Endothelial cell of umbilical vein (primary cell): ENCODE results near the gene PKD2. TPM values are rescaled to one million over a fixed set of nuclear protein-coding genes. Genes with fewer than 3 reads are reported as not detected.
"Not testable (repeated sequence)": the region's sequence is repeated elsewhere in the genome, so short reads cannot be mapped to it uniquely, and the experiment has no call there.

ENCODE experiments used
- BruUV-seq: library from RNA; stranded (reverse); fragments of 400-500 nt; replicated peaks from 2 replicates; lab custom pipeline; 2021; lab: Mats Ljungman, UMichigan
- CTCF ChIA-PET: fragments of 300-600, 350-600 bp; sonication (Branson Sonifier 250); formaldehyde crosslinking; loops from one replicate; lab custom pipeline; 2021; ENCODE audit warnings: antibody characterized with exemption, inconsistent platforms; lab: Charles Lee
- POLR2A ChIA-PET: fragments of 300-600, 350-600 bp; sonication (Branson Sonifier 250); formaldehyde crosslinking; loops from one replicate; lab custom pipeline; 2021; ENCODE audit warnings: antibody characterized with exemption, inconsistent platforms; lab: Charles Lee
- DNase-seq: peaks from one replicate; pipeline ENCODE4 v3.0.0-alpha.2; 2011; ENCODE audit warnings: low read depth, low spot score
- FAIRE-seq: peaks from 2 replicates; lab custom pipeline; 2011; peaks lifted over from hg19 to GRCh38; lab: Jason Lieb, UNC
- H2AFZ ChIP-seq: 2 replicates; pipeline ENCODE4 v1.6.0; 2012; ENCODE audit warnings: low read depth, low read length, control low read depth, inconsistent platforms
- H3K27ac ChIP-seq: 2 replicates; pipeline ENCODE4 v1.5.1; 2011; ENCODE audit warnings: low read depth, mild to moderate bottlenecking, control low read depth, low read length, moderate library complexity; ENCODE audit not compliant: insufficient read depth
- H3K27me3 ChIP-seq, 2 experiments: 2 replicates each; pipeline versions ENCODE4 v1.6.0 to v1.6.1; 2011; ENCODE audit warnings: low read length in 2 of 2, mixed read lengths in 1 of 2; ENCODE audit not compliant: control insufficient read depth in 2 of 2, insufficient read depth in 2 of 2
- H3K36me3 ChIP-seq, 2 experiments: 2 replicates in 1 of 2; 3 replicates in 1 of 2; pipeline ENCODE4 v1.5.1; 2011; ENCODE audit warnings: low read length in 2 of 2, mild to moderate bottlenecking in 1 of 2, moderate library complexity in 1 of 2; ENCODE audit not compliant: control insufficient read depth in 2 of 2, insufficient read depth in 2 of 2; ENCODE audit errors: extremely low read depth in 1 of 2
- H3K4me1 ChIP-seq: 3 replicates; pipeline ENCODE4 v1.5.1; 2011; ENCODE audit warnings: mild to moderate bottlenecking, low read length; ENCODE audit not compliant: control insufficient read depth, insufficient read depth; ENCODE audit errors: extremely low read depth
- H3K4me2 ChIP-seq: 2 replicates; pipeline ENCODE4 v1.6.1; 2011; ENCODE audit warnings: low read length, control low read depth, mixed read lengths; ENCODE audit not compliant: insufficient read depth
- H3K4me3 ChIP-seq, 3 experiments: fragments of 200-600 bp in 1 of 3; sonication (generic), shearing (Covaris generic) in 1 of 3; replicated peaks in 1 of 3; 2 replicates each; pipeline ENCODE4 v1.5.1; 2011 to 2016; ENCODE audit warnings: control low read depth in 3 of 3, low read length in 3 of 3, mild to moderate bottlenecking in 2 of 3, inconsistent platforms in 1 of 3, low read depth in 1 of 3, moderate library complexity in 1 of 3; ENCODE audit not compliant: insufficient read depth in 1 of 3
- H3K79me2 ChIP-seq: 2 replicates; pipeline ENCODE4 v1.6.0; 2012; ENCODE audit warnings: low read length, inconsistent platforms; ENCODE audit not compliant: control insufficient read depth, insufficient read depth
- H3K9ac ChIP-seq: replicated peaks from 2 replicates; pipeline ENCODE3; 2011; ENCODE audit warnings: low read length, control low read depth; ENCODE audit not compliant: insufficient read depth; ENCODE audit errors: extremely low read depth
- H3K9me1 ChIP-seq: replicated peaks from 3 replicates; pipeline ENCODE4 v1.6.0; 2011; ENCODE audit warnings: mild to moderate bottlenecking, low read length; ENCODE audit not compliant: control insufficient read depth, insufficient read depth; ENCODE audit errors: extremely low read depth
- H3K9me3 ChIP-seq: replicated peaks from 2 replicates; pipeline ENCODE4 v1.5.1; 2012; ENCODE audit warnings: low read length, inconsistent platforms; ENCODE audit not compliant: control insufficient read depth, insufficient read depth
- H4K20me1 ChIP-seq: replicated peaks from 2 replicates; pipeline ENCODE3; 2011; ENCODE audit warnings: mild to moderate bottlenecking, low read length; ENCODE audit not compliant: control insufficient read depth, insufficient read depth; ENCODE audit errors: extremely low read depth
- JUN ChIP-seq: IDR thresholded peaks from 2 replicates; pipeline ENCODE4 v1.6.1; 2011; ENCODE audit warnings: borderline replicate concordance, low read depth; ENCODE audit not compliant: insufficient read length, insufficient read depth
- MYC ChIP-seq: IDR thresholded peaks from one replicate; pipeline ENCODE4 v1.6.1; 2011; ENCODE audit warnings: mild to moderate bottlenecking, low read depth, low read length
- dilution Hi-C: fragments of 300-500 bp; cut with MboI; formaldehyde crosslinking; loops from one replicate; pipeline ENCODE4 v1.15.0; 2019; ENCODE audit warnings: low sequenced_read_pairs; ENCODE audit not compliant: extremely low pct_ligation_motif_present
- intact Hi-C: fragments of 100-400 bp; cut with micrococcal nuclease; formaldehyde crosslinking; loops from one replicate; pipeline ENCODE4 v1.10.0; 2022
- polyA plus RNA-seq, 4 experiments: library from polyadenylated mRNA; depleted of rRNA in 3 of 4; stranded (reverse) in 3 of 4; unstranded in 1 of 4; fragments of >200 nt; gene quantifications; 2 replicates each; pipeline versions ENCODE4 v1.2.1 to v1.2.3, GENCODE V29; 2011 to 2012; ENCODE audit warnings: missing spikeins in 1 of 4
- total RNA-seq: library from RNA; stranded (reverse); gene quantifications from 2 replicates; pipeline ENCODE4 v1.2.3, GENCODE V29; 2021

PKD2 gene
- total and polyA plus RNA-seq, 2 donors (not counting 3 experiments of a cell fraction or from before 2014, with no cell fraction given), result 23.1 to 27.0 TPM

DNA sequence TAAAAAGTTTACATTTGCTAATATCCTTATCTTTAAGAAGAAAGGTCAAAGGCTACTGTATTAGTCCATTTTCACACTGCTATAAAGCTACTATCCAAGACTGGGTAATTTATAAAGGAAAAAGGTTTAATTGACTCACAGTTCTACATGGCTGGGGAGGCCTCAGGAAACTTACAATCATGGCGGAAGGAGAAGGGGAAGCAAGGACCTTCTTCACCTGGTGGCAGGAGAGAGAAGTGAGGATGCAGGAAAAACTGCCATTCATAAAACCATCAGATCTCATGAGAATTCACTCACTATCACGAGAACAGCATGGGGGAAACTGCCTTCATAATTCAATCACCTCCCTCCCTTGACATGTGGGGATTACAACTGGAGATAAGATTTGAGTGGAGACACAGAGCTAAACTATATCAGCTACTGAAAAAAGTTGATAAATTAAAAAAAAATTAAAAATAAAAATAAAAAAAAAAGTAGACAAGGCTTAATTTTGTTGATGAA lies 8.2 kb upstream of the PKD2 start:
- intact Hi-C loops, BruUV-seq, H3K4me1 ChIP-seq, H3K9ac ChIP-seq, H3K9me1 ChIP-seq, H3K79me2 ChIP-seq, H3K27ac ChIP-seq, H2AFZ ChIP-seq, H3K36me3 ChIP-seq, H3K9me3 ChIP-seq, H4K20me1 ChIP-seq, H3K4me3 ChIP-seq, POLR2A ChIA-PET, FAIRE-seq, DNase-seq, H3K4me2 ChIP-seq, dilution Hi-C loops, CTCF ChIA-PET, H3K27me3 ChIP-seq: not testable (repeated sequence)

DNA sequence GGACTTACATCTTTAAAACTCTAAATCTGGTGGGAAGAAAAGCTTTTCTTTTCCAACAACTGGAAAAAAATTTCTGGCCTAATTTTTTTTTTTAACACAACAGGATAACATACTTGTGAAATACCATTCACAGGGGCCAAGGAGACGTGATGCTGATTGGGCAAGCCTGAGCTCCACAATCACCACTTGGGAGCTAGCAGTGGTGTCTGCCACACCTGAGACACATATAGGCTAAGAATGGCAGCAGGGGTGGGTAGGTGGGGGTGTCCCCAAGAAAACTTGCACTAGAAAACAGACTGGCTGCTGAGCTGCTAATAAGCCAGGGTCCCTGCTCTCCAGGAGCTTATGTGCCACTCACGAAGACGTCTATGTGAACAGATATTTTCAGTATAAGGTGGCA lies 5.6 kb upstream of the PKD2 start:
- Histone ChIP-seq H3K4me1 (no peaks in the 10 kb centered on the region), H3K36me3 (no peaks in the 10 kb centered on the region), H3K27ac (no peak overlapping the region), H2AFZ (no peak overlapping the region), H3K9ac (no peak overlapping the region), H3K9me1 (no peaks in the 10 kb centered on the region), H3K27me3 (no peaks in the 10 kb centered on the region), H3K79me2 (no peaks in the 10 kb centered on the region), H3K4me3 (no peak overlapping the region), H4K20me1 (no peaks in the 10 kb centered on the region), H3K4me2 (no peak overlapping the region), H3K9me3 (no peaks in the 10 kb centered on the region)
- DNase-seq (no peak), FAIRE-seq (no peak)
- TF ChIP-seq MYC (no peak), JUN (no peak)
- ChIA-PET POLR2A (no interaction called here), CTCF (interaction anchor here (0.9 to 2.1 kb wide), 6 partner anchors 10 to 163 kb away, joined by 3 to 10 read pairs (median 4); no protein-coding TSS in a partner anchor)
- dilution Hi-C loops, result no loop called here
- no TSS peak for BruUV-seq
- intact Hi-C loops, result no loop called here
